Erythroblast (primary cell): ENCODE measurements around the gene OSM.

Source experiments
- GATA1 ChIP-seq: IDR thresholded peaks from 2 replicates; pipeline ENCODE4 v1.6.1; 2011; ENCODE audit warnings: low read depth, mild to moderate bottlenecking, control low read depth, low read length, moderate library complexity
- POLR2A ChIP-seq: IDR thresholded peaks from 2 replicates; pipeline ENCODE4 v1.6.1; 2011; ENCODE audit warnings: mild to moderate bottlenecking, low read length

DNA sequence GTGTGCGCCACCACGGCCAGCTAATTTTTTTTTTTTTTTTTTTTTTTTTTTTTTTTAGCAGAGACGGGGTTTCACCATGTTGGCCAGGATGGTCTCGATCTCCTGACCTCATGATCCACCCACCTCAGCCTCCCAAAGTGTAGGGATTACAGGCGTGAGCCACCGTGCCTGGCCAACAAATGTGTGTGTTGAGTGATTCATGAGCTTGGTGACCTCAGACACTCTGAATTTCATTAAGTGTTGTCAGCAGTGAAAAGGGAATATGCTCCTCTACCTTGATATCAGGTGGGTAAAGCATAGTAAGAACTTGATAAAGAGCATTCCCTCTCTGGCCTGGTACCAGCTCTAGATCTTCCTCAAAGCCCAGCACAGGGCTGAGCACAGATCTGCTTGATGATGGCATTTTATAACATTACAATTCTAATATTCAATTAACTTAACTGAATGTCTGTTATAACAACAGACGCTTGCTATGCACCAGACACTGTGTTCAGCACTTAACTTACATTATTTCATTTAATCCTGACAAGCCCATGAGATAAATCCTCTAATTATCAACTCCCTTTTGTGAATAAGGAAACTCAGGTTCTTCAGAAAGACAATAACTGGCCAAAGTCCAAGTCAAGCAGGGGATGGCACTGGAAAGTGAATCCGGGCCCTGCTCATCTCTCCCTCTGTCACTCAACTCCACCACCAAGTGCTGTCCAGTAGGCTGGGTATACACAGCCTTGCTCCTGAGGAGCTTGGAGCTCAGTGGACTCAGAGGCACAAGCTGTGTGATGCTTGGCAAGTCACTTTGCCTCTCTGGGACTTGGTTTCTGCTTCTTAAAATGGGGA lies 47.1 kb upstream of the OSM start:
- TF ChIP-seq POLR2A = no peak
- TF ChIP-seq GATA1 = no peak
